GM12878 (cell line): ENCODE measurements around the gene SHPK. TPM values are rescaled to one million over a fixed set of nuclear protein-coding genes. Genes with fewer than 3 reads are reported as not detected.

Experiments
- ASH2L ChIP-seq: fragments of 300-600, 200-600 bp; sonication (generic); IDR thresholded peaks from 2 replicates; pipeline ENCODE4 v1.6.1; 2017; ENCODE audit warnings: low read depth, mild to moderate bottlenecking, borderline replicate concordance
- BRCA1 ChIP-seq: IDR thresholded peaks from 2 replicates; pipeline ENCODE4 v1.6.1; 2011; ENCODE audit warnings: low read depth, low read length, improper control_type of control experiment
- CBFB ChIP-seq: IDR thresholded peaks from 2 replicates; pipeline ENCODE4 v1.6.1; 2016; ENCODE audit warnings: antibody characterized with exemption, low read depth
- CUX1 ChIP-seq: IDR thresholded peaks from 2 replicates; pipeline ENCODE4 v1.6.1; 2012; ENCODE audit warnings: improper control_type of control experiment, low read depth, low read length; ENCODE audit not compliant: insufficient replicate concordance
- EP300 ChIP-seq, 2 experiments: fragments of 150-350 bp in 1 of 2; IDR thresholded peaks; 2 replicates each; pipeline ENCODE4 v1.6.1; 2011 to 2012; ENCODE audit warnings: low read depth in 2 of 2, low read length in 2 of 2, borderline replicate concordance in 1 of 2, improper control_type of control experiment in 1 of 2, inconsistent platforms in 1 of 2; ENCODE audit not compliant: control insufficient read depth in 1 of 2
- ESRRA ChIP-seq: IDR thresholded peaks from 2 replicates; pipeline ENCODE4 v1.6.1; 2012; ENCODE audit warnings: mild to moderate bottlenecking, low read length, improper control_type of control experiment
- IKZF1 ChIP-seq: fragments of 450-650 bp; conservative IDR thresholded peaks from 2 replicates; pipeline ENCODE4 v1.6.1; 2017; ENCODE audit warnings: antibody characterized with exemption, mild to moderate bottlenecking
- NFYA ChIP-seq: IDR thresholded peaks from 2 replicates; pipeline ENCODE4 v1.6.1; 2011; ENCODE audit warnings: low read depth, mild to moderate bottlenecking, low read length, improper control_type of control experiment, borderline replicate concordance
- POLR2AphosphoS2 ChIP-seq: IDR thresholded peaks from 2 replicates; pipeline ENCODE4 v1.6.1; 2011; ENCODE audit warnings: low read depth, mild to moderate bottlenecking, low read length, improper control_type of control experiment, moderate library complexity
- SIN3A ChIP-seq: IDR thresholded peaks from 2 replicates; pipeline ENCODE4 v1.6.1; 2012; ENCODE audit warnings: low read depth, low read length, improper control_type of control experiment
- SUZ12 ChIP-seq: fragments of 200-600 bp; sonication (generic); IDR thresholded peaks from one replicate; pipeline ENCODE4 v1.6.1; 2018; ENCODE audit warnings: antibody characterized with exemption, mild to moderate bottlenecking; ENCODE audit not compliant: unreplicated experiment
- ZBED1 ChIP-seq: IDR thresholded peaks from 2 replicates; pipeline ENCODE4 v1.6.1; 2016; ENCODE audit warnings: borderline replicate concordance
- ZNF207 ChIP-seq: fragments of 450-650 bp; IDR thresholded peaks from 2 replicates; pipeline ENCODE4 v1.6.1; 2014; ENCODE audit warnings: antibody characterized with exemption, mild to moderate bottlenecking, borderline replicate concordance
- polyA plus RNA-seq, 11 experiments: library from polyadenylated mRNA; depleted of rRNA in 4 of 11; unstranded in 6 of 11; stranded (reverse) in 5 of 11; fragments of >200 nt; fragmentation: Nextera tagmentation in 4 of 11; fragmentation: Illumina TruSeq in 1 of 11; extraction: Ambion mirVana in 4 of 11; extraction: Trizol in 1 of 11; gene quantifications; 1 replicate in 1 of 11; 2 replicates in 10 of 11; pipeline versions ENCODE4 v1.2.1 to v1.2.3, GENCODE V29; 2011 to 2016; ENCODE audit warnings: inconsistent platforms in 2 of 11, missing spikeins in 2 of 11, low read depth in 1 of 11
- total RNA-seq, 4 experiments: library from RNA; depleted of rRNA in 3 of 4; stranded (reverse); fragments of >200 nt in 3 of 4; fragmentation: Illumina TruSeq in 1 of 4; extraction: Trizol in 1 of 4; gene quantifications; 2 replicates each; pipeline versions ENCODE4 v1.2.1 to v1.2.3, GENCODE V29; 2013 to 2021
- TF ChIP-seq, protein P1 (sequence below): fragments of 450-650 bp; IDR thresholded peaks from 2 replicates; pipeline ENCODE4 v1.6.1; 2017; ENCODE audit warnings: mild to moderate bottlenecking, moderate library complexity
- TF ChIP-seq, protein P2 (sequence below): fragments of 450-650 bp; IDR thresholded peaks from 2 replicates; pipeline ENCODE4 v1.6.1; 2017; ENCODE audit warnings: mild to moderate bottlenecking, moderate library complexity

Gene SHPK
- total and polyA plus RNA-seq, 10 of the 15 experiments (the other 5 are each of a cell fraction or from before 2014, with no cell fraction given): 1.7 to 16.6 (median 12.9) TPM

DNA sequence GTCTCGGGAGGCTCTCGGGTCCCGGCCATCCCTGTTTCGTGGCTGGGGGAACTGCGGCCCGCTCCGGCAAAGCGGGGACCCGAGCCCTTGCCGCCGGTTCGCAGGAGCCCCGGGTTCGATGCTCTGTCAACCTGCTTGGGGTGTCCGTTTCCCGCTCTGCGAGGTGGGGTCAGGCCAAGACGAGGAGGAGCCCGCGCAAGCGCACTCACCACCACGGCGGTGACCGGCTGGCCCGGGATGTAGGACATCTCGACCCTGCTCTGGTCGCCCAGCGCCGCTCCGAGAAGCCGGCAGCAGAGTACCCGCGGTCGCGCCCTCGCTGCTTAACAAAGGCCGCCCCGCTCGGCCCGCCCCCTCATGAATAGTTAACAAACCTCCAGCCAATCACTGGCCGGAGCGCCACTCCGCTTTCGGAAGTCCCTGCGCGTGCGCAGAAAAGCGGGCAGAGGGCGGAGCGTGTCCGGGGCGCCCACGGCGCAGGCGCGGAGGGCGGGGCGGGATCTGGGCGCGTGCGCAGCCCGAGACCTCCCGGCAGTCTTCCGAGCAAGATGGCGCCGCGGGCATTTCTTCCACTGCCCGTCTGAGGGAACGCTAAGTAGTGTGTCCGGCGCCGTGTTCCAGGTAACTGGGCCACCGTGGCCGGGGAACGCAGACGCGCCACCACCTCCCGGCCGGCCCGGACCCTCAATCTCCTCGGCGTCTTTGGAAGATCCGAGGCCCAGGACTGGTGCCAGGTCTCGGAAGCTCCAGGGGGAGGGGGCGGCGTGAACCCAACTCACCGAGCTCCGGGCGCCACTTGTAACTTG is 32.4 kb upstream of the SHPK start, which contains the start of the genes EMC6 and TAX1BP3 (continued):
- TF ChIP-seq, protein P1, sequence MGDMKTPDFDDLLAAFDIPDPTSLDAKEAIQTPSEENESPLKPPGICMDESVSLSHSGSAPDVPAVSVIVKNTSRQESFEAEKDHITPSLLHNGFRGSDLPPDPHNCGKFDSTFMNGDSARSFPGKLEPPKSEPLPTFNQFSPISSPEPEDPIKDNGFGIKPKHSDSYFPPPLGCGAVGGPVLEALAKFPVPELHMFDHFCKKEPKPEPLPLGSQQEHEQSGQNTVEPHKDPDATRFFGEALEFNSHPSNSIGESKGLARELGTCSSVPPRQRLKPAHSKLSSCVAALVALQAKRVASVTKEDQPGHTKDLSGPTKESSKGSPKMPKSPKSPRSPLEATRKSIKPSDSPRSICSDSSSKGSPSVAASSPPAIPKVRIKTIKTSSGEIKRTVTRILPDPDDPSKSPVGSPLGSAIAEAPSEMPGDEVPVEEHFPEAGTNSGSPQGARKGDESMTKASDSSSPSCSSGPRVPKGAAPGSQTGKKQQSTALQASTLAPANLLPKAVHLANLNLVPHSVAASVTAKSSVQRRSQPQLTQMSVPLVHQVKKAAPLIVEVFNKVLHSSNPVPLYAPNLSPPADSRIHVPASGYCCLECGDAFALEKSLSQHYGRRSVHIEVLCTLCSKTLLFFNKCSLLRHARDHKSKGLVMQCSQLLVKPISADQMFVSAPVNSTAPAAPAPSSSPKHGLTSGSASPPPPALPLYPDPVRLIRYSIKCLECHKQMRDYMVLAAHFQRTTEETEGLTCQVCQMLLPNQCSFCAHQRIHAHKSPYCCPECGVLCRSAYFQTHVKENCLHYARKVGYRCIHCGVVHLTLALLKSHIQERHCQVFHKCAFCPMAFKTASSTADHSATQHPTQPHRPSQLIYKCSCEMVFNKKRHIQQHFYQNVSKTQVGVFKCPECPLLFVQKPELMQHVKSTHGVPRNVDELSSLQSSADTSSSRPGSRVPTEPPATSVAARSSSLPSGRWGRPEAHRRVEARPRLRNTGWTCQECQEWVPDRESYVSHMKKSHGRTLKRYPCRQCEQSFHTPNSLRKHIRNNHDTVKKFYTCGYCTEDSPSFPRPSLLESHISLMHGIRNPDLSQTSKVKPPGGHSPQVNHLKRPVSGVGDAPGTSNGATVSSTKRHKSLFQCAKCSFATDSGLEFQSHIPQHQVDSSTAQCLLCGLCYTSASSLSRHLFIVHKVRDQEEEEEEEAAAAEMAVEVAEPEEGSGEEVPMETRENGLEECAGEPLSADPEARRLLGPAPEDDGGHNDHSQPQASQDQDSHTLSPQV: no peak
- peak; percentile 61; the same call in 1 of the 2 replicates for TF ChIP-seq ESRRA
- no peak for TF ChIP-seq EP300 (IDR thresholded peaks at IDR 0.05; ENCODE audit: borderline replicate concordance in 1 of 2, control insufficient read depth in 1 of 2, low read depth in 2 of 2, low read length in 2 of 2)
- no peak for TF ChIP-seq BRCA1
- peak; percentile 90 for TF ChIP-seq POLR2AphosphoS2
- TF ChIP-seq SIN3A: peak; percentile 76; the same call in 1 of the 2 replicates
- no peak for TF ChIP-seq ZNF207
- TF ChIP-seq, protein P2, sequence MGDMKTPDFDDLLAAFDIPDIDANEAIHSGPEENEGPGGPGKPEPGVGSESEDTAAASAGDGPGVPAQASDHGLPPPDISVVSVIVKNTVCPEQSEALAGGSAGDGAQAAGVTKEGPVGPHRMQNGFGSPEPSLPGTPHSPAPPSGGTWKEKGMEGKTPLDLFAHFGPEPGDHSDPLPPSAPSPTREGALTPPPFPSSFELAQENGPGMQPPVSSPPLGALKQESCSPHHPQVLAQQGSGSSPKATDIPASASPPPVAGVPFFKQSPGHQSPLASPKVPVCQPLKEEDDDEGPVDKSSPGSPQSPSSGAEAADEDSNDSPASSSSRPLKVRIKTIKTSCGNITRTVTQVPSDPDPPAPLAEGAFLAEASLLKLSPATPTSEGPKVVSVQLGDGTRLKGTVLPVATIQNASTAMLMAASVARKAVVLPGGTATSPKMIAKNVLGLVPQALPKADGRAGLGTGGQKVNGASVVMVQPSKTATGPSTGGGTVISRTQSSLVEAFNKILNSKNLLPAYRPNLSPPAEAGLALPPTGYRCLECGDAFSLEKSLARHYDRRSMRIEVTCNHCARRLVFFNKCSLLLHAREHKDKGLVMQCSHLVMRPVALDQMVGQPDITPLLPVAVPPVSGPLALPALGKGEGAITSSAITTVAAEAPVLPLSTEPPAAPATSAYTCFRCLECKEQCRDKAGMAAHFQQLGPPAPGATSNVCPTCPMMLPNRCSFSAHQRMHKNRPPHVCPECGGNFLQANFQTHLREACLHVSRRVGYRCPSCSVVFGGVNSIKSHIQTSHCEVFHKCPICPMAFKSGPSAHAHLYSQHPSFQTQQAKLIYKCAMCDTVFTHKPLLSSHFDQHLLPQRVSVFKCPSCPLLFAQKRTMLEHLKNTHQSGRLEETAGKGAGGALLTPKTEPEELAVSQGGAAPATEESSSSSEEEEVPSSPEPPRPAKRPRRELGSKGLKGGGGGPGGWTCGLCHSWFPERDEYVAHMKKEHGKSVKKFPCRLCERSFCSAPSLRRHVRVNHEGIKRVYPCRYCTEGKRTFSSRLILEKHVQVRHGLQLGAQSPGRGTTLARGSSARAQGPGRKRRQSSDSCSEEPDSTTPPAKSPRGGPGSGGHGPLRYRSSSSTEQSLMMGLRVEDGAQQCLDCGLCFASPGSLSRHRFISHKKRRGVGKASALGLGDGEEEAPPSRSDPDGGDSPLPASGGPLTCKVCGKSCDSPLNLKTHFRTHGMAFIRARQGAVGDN: peak; percentile 60
- no peak for TF ChIP-seq NFYA
- peak; percentile 56 for TF ChIP-seq CBFB
- TF ChIP-seq SUZ12: no peak
- peak; percentile 100 for TF ChIP-seq IKZF1
- no peak for TF ChIP-seq ZBED1
- no peak for TF ChIP-seq CUX1
- no peak for TF ChIP-seq ASH2L
